Activated gamma-delta T cell treated with anti-CD3 and anti-CD28 coated beads, Interleukin-2, amount 50 U/mL, for 16 hours (primary cell): ENCODE data around the gene RBM8A.
A peak's percentile ranks its signal among the peaks of the same experiment; 100 is the strongest.

ENCODE experiments used
- DNase-seq: peaks from one replicate; pipeline ENCODE4 v3.0.0-alpha.2; 2020; ENCODE audit warnings: low read depth

The RBM8A gene

DNA sequence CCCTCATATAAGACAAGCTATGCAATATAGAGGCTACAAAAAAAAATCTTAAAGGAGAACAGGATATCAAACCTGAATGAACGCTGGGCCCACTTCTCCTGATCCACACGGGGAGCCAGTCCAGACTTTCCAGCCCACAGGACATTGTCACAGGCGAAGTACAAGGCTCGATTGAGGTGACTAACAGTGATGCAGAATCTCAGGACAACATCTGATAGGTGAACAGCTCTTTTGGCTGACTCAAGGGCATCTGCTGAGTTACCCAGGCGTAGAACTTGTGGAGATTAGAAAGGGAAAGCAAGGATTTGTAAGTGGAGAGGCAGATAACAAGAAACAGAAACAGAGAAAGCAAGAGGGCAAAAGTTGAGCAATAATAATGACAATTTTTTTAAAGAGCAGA lies 10.5 kb downstream of the RBM8A start:
- no peak for DNase-seq

DNA sequence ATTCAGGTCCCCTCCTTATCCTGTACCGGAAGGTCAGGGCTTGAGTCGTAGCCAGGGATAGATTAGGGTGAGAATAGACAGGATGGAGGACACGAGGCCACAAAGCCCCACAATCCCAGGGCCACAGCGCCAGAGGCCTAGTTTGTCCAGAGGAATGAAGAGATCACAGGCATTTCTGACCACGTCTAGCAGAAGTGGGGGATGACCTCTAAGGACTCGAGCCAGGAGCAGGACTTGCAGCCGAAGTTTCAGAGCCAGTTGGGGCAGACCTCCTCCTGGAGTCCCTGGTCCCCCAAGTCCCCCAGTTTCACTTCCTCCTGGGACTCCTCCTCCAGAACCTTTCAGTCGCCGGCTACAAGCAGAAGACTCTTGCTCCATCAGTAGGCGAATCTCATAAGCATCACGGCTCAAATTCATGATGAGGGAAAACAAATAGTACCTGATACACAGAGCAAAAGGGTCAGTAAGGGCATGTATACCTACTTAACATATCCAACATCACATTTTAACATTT lies 15.1 kb downstream of the RBM8A start:
- no peak for DNase-seq

DNA sequence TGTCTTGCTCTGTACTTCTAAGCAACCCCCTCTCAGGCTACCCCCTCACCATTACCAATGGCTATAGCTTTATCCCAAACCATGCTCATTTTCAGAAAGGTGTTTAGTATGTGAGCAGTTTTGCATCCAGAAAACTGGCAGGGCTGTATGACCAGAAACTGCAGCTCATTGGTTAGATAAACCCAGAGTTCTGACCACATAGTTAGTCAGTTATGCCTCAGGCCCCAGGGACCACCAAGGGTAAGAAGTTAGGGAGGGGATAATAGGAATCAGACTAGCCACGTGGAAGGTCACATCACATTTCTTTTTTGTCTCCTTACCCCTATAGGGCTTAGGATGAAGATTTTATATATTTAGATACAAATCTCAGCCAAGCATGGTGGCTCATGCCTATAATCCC lies 18.6 kb downstream of the RBM8A start:
- DNase-seq, result no peak

DNA sequence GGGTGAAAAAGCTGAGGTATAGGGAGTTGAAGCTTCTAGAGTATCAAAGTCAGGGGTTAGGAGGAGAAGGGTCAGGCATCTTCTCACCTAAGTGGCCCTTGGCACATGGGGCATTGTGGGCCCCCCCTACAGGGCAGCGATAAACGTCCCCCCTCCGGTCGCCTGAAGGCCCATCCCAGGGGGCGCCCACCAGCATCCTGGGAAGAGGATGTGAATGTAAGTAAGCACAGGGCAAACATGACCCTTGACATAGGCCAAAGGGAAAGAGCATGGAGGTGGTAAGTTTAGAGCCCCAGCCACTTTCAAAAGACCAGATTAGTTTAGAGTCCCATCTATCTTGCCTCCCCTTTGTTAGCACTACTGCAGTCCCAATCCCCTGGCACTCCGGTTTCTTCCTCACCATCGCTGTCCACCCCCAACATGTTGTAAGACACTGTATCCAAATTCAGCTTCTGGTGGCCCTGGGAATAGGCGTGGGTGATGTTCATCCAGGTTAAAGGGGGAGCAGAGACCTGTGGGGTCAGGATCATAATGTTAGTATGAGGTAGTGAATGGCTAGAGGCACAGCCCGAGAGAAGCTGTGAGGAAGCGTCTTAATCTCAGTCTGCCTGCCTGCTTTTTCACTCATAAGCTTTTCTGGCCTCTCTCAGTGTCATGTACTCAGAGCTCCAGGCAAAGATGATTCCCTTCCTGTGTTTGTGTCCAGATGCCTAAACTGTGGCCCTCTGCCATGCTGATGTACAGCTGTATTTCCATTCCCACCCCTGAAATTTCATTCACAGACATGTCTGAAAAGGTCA lies 20.1 kb downstream of the RBM8A start:
- DNase-seq, result no peak

DNA sequence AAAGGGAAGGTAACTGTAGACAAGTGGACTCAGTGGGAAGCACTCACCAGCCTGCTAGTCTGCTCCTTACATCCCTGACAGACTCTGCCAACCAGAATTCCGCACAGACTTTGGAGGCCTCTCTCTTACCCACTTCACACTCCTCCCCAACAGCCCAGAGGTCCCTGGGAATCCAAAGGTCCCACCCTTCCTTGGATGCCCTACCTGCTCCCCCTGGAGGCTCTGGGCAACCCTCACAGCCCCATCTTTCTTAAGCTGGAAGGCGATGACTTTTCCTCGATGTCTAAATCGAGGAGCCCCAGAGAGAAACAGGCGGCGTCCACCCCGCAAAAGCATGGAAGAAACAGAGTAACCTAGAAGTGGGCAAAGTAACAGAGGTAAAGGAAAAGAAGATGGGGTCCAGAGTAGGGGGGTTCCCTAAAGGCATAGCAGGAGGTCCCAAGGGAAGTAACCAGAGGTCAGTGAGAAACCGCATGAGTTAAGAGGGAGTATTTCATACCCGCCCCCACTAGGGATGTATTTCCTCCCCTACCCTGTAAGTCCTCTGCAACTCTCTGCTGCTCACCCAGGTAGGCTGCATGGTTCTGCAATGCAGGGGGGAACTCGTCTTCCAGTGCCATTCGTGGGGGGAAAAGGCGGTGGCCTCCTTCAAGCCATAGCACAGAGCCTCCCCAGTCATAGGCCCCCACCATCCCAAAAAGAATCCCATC lies 25.8 kb downstream of the RBM8A start:
- DNase-seq, result no peak

DNA sequence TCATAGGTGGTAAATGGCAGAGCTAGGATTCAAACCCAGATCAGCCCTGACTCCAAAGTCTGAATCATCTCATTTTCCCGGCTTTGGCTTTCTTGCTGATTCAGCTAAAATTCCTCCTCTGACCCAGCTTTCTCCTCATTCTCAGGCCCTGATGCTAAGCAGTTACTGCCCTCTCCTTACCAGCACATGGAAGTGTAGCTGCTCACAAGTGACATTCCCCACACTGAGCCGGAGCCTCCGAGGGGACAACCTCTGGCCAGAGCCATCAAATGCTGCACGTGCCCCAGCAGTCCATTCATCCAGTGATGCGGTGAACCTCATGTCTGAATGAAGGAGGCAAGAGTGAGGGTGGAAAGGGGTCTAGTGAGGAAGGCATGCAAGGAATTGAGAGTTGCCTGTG lies 28.5 kb downstream of the RBM8A start:
- DNase-seq, result no peak

DNA sequence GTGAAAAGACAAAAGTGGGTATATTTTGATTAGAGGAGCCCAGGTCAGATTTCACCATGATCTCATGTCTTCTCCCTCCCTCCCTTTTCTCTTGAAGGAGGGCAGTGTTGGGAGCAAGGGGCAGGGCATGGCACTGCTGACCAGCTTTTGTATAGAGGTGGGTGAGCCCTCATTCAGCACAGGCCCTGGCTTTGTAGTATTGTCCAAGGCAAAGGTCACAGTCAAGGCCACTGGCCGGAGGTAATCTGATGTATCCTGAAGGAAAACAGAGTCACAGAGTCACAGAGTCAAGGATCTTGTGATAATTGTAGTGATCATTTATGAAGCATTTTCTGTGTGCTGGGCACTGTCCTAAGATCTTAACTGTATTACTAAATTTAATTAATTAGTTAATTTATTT lies 29.3 kb downstream of the RBM8A start:
- DNase-seq, result no peak

DNA sequence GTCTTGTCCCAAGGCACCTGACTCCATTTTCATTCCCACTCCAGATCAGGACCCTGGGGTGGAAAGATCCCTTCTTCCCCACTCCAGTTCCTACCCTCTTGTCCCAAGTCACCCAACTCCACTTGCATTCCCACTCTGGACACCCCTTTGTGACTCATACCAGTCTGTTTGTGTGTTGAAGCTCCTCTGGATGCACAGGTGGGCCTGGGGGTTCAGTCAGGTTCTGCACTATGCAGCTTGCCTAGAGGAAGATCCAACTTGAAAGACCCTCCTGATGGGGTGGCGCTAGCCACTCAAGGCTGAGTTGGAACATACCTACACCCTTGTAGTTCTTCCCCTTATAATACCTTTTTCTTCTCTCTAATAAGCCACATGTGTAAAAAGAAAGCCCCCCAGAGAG lies 31.8 kb downstream of the RBM8A start:
- DNase-seq, result no peak

DNA sequence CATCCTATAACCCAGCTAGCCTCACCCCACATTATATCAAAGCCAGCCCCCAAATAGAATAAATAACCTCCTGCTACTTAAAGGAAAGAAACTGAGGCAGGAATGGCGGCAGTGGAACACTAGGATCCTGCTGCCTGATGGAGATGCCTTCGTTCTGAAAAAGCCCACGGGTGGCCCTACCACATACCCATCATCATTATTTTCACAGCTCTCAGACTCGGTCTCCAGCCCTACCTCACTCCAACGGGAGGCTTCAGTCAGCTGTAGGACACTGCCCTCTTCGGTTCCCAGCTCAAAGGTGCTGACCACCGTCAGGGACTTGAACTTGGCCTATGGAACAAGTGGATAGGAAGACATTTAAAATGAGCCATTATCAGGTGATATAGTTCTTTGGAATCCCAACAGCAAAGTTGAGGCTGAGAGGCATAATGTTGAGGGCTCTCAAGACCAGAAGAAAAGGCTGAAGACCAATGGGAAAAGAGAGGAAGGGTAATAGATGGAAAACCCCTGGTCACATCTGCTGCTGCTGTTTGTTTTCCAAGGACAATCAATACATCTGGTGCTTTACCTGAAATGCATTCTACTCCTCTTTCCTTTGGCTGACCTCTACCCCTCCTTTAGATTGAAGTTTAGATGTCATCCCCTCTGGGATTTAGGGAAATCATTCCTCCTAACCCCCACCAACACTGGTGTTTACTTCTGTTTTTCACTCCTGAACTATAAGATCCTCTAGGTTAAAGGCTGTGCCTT lies 33.8 kb downstream of the RBM8A start:
- DNase-seq, result no peak

DNA sequence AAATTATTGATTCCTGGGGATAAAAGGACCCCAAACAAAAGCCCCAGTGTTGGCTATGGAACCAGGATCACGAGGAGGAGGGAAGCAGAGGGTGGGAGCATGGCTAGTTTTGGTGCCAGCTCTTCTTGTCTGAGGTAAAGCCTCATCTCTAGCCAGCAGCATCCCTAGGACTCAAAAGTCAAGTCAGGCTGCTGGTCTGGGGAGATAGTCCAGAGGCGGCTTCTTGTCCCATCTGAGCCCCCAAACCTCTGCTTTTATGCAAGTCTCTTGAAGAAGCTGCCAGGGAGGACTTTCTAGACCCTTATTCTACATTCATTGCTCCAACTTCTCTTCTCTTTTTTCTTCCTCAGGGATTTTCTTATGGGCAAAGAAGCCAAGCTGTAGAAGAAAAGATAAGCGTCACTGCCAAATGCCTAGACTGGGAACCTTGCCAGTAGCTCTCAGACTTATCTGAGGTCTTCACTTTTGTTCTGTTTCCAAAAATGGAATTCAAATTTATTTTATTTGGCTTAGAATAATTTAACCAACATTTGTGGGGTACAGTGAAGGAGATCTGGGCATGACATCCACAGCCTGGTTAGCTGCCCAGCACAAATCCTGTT lies 34.7 kb downstream of the RBM8A start:
- no peak for DNase-seq

DNA sequence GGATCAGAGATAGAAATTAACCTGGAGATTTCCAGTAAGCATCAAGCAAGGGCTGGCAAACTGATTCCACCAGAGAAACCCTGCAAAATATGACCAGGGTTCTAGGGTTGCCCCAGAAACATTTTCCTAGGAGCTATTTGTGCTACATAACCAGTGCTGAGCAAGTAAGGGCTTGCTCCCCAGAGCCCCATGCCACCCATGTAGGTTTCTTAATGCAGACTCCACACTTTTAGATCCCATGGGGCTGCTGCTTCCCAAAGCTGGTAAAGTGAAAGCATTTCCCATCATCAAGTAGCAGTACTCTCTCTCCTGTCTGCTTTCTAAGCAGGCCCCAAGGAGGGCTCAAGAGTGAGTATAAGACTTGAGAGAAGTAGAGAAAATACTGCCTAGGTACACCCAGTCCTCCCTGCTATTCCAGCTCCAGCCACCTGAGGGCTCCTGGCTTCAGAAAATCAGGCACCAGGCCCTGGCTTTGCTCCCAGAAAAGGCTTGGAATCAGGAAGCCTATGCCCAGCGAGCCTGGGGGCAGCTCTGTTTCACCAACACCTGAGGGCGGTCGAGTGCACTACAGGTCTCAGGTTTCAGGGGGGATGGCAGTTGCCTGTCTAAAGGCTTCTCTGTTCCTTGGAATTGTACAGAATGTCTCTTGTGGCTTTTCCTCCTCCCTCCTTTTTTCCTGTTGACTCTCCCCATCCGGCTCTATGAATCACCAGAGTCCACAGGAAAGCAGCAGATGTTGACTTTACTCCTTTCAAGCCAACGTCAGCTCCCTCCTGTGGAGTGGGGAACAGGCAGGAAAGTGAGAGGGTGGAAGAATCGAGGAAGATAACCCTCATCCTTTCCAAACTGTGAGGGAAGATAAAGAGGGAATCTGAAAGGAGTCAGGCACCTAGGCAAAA lies 35.4 kb downstream of the RBM8A start:
- peak; percentile 21 for DNase-seq

DNA sequence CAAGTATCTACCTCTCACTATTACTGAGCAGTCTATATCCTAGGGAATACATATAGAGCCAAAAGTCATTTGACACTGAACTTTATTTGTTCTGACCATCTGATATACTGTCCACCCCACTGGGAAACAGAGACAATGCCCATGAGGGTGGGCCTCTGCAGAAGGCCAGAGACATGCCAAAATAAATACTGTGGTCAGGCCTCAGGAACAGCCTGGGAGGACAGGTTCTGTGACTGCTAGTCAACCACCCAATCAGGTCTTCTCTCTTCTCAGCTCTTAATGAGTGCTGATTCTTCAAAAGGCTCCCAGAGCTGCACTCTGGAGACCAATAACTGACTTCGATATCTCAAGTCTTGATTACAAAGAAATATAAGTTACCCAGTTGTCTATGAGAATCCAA lies 36.1 kb downstream of the RBM8A start:
- DNase-seq, result no peak

DNA sequence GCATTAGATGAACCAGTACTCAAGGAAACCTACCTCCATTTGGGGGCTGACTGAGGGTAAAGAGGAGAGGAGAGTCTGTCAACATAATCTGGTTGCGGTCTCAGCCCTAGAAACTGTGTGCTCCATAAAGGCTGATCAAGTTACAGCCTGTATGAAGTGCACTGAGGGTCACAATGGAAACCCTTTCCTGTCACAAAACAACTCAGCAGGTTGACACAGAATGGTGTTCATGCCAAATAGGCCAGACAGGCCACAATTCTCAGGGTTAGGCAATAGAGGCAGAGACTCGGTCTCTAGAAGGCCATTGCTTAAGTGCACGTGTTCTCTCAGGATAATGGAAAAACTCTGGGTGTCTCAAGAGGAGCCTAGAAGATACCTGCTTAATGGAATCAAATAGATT lies 37.6 kb downstream of the RBM8A start:
- DNase-seq, result no peak

DNA sequence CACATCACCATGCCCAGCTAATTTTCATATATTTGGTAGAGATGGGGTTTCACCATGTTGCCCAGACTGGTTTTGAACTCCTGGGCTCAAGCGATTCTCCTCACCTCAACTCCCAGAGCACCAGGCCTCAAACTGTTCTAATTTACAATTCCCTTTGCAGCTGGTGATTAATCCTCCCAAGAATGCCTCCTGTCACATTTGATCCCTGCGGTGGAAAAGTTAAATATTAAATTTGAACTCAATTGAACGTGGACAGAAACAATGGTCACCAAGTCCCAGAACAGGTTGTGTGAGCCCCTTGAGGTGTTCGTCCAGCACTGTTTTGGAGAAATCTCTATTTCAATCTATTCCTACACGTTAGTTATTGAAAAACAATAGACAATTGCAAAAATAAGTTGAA lies 39.7 kb downstream of the RBM8A start:
- DNase-seq, result no peak

DNA sequence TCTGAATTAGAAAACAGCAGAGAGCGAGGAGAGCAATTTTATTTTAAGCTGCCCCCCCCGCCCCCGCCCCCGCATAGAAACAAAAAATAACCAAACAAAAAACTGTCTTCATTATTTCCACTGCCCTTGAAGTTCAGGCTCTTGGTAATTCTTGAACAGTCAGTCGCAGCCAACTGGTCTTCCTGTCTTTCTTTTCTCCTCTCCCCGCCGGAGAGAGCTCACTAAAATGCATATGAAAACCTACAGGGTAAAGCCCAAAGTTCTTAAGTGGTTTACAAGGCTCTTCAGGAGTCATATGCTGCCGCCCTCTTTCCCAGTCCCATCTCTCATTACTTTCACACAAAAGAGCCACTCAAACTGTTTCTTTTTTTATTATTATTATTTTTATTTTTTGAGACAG lies 40.5 kb downstream of the RBM8A start:
- no peak for DNase-seq

DNA sequence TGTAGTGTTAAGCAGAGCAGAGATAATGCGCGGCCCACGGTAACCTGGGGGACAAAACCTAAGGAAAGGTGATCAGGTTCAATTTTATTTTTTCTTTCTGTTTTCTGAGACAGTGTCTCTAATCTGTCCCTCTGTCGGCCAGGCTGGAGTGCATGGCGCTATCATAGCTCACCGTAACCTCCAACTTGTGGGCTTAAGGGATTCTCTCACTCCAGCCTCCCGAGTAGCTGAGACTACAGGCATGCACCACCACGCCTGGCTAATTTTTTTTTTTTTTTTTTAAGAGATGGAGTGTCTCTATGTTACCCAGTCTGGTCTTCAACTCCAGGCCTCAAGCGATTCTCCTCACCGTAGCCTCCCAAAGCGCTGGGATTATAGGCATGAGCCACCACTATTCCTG lies 40.9 kb downstream of the RBM8A start:
- no peak for DNase-seq

DNA sequence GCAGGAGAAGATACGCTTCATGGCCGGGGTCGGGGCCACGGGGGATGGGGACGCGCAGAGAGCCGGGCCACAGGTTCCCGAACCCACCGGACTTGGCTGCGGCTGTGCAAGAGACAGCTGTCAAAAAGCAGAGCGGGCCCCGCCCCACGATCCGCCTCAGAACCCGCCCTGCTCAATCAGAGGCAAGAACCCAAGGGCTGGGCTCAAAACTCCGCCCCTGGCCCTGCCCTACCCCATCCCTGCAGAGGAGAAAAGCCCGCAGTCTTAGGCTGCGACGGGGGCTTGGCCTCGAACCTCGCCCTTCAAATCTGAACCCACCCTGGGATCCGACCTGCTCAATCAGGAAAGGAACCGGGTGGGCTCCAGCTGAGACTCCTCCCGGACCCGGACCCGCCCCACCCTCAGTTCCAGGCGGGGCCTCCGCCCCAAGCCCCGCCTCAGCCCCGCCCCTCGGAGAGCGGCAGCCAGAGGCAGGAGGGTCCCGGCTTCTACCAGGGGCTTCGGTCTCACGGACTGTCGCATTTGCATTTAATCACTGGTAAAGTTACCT lies 41.5 kb downstream of the RBM8A start, which contains the start of gene ANKRD35:
TSS of gene ANKRD35 (minus strand) at position 129 of the 550 bp plus-strand sequence. CDS start at position 21, 108 bp downstream.
- DNase-seq, result peak; percentile 78

DNA sequence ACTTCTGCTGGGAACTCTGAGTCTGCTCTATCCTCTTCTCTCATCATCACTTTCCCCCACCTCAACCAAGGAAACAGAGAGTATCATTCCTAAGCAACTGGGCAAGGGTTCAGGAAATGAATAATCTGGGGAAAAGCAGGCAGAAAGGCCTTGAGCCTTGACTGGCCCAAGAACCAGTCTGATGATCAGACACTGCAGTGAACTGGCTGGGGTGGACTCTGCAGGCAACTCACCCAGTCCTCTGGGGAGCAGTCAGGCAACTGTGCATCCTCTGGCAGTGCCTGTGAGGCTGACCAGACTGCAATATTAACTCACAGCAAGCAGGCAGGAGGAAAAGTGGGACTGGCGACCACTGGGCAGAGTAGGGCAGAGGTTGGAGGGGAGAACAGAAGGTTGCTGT lies 42.6 kb downstream of the RBM8A start:
- DNase-seq, result no peak

DNA sequence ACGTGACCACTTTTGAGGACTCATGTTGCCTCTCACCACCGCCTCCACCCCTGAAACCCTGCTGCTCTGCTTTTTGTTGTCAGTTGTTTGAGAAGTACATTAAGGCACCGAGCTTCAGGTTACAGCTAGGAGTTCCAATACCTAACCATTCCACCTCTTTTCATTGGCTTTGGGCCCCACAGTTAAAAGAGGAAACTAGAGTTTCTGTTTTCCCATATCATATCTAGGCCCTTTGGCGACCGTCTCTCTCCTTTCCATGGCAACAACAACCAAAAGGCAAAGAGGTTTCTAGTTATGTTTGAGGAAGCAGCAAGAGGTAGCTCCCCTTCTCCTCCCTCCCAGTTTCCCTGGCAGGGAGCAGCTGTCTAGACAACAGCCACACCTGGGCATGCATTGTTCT lies 47.5 kb downstream of the RBM8A start:
- no peak for DNase-seq

DNA sequence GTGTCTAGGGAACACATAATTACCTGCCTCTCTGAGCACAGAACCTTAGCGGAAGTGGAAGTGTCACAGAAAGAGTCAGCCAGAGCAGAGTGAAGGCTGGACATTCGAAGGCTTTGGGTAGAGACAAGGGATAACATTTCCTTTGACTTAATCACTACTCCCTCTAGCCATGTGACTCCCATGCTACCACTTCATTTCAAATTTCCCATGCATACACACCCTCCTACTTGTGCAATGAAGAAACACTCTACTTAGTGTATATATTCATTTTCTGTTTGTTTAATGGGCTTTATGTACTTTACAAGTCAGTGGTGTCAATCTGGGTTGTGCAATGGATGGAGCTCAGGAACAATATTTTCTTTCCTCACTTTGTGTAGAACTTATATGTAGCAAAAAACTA lies 48.6 kb downstream of the RBM8A start:
- no peak for DNase-seq

DNA sequence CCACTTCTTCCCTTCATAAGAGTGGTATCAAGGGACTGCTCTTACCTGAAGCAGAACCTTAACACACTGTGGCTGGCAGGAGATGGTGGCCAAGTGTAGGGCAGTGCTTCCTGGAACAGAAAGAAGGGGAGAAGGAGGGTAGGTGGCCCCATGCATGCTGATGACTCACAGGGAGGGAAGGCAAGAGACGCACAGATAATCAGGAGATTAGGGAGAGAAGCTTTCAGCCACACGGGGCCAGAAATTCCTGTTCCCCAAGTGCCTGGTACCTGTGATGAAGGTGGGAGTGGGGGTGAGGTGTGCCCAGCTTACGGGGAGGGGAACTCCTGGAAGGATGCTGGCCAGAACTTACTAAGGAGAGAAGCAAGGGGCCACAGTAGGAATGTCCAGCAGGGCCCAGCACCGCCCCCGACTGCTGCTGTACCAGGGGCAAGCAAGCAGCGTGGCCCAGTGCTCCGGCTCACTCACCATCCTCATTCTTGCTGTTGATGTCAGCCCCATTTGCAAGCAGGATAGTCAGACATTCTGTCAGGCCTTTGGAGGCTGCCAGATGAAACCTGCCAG lies 49.3 kb downstream of the RBM8A start:
- DNase-seq, result no peak
